ENCODE results near the gene MIDN.

The MIDN gene

DNA sequence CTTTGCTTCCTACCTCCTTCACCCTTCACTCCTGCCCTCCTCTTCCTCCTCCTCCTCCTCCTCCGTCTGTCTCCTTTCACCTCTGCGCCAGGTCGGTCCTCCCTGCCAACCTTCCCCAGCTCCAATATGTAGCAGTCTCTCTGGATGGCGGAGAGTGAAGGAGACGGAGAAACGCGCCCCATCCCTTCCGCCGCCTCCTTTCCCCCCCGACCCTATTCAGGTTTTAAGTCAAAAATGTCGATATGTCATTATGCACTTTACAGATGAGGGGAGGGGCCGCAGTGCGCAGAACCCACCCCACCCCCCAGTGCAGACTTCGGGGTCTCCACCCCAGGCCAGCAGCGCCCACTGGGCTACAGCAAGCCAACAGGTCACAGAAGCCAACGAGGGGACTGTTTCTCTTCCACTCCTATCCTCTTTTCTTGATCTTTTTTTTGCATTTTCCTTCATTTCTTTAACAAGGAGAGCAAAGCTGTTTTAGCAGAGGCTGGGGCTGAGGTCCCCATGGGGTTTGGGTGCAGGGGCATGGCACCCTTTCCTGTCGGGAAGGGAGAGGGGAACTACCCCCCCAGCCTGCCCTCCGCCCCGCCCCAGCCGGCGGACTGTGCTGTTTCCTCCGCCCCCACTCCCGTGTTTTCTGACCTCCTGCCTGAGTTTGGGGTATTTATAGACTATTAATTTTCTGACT is 9.2 kb downstream of the MIDN start:
- peak overlapping the region; percentile 34 to 99 (median 50) for H3K4me3 ChIP-seq
- H3K9ac ChIP-seq = peak overlapping the region; percentile 63 to 99 (median 89); a peak in 21 of 22 replicates
- peaks cover 48 to 87% (median 63%) of the 10 kb centered on the region in 11 experiments for H4K20me1 ChIP-seq
- H3K27me3 ChIP-seq = no peaks in the 10 kb centered on the region
- no peaks in the 10 kb centered on the region for H3K9me3 ChIP-seq (replicated peaks in 1 of 11)
- peaks cover 85 to 90% (median 90%) of the 10 kb centered on the region in 10 experiments for H3K4me1 ChIP-seq
- H3K36me3 ChIP-seq = peaks cover 44 to 52% (median 51%) of the 10 kb centered on the region in 11 experiments
- H3K4me2 ChIP-seq = peak overlapping the region; percentile 98 to 100 (median 100)
- H3K27ac ChIP-seq = peak overlapping the region in 10 of 11 experiments; percentile 50 to 97 (median 88); a peak in 21 of 22 replicates
- TF ChIP-seq Cebpa-rat (IDR thresholded peaks at IDR 0.05) = no peak

GRCh38 chr19:1258163-1258492 is 9.7 kb downstream of the MIDN start:
- H3K27me3 ChIP-seq = no peaks in the 10 kb centered on the region
- H3K9ac ChIP-seq = peak overlapping the region; percentile 63 to 99 (median 89); a peak in 21 of 22 replicates
- peaks cover 48 to 88% (median 63%) of the 10 kb centered on the region in 11 experiments for H4K20me1 ChIP-seq
- TF ChIP-seq Cebpa-rat (IDR thresholded peaks at IDR 0.05) = no peak
- no peaks in the 10 kb centered on the region for H3K9me3 ChIP-seq (replicated peaks in 1 of 11)
- H3K27ac ChIP-seq = peak overlapping the region in 10 of 11 experiments; percentile 50 to 97 (median 81); a peak in 21 of 22 replicates
- H3K4me3 ChIP-seq = peak overlapping the region; percentile 34 to 99 (median 50)
- peak overlapping the region; percentile 98 to 100 (median 100) for H3K4me2 ChIP-seq
- peaks cover 90 to 96% (median 95%) of the 10 kb centered on the region in 10 experiments for H3K4me1 ChIP-seq
- H3K36me3 ChIP-seq = peaks cover 44 to 52% (median 51%) of the 10 kb centered on the region in 11 experiments

DNA sequence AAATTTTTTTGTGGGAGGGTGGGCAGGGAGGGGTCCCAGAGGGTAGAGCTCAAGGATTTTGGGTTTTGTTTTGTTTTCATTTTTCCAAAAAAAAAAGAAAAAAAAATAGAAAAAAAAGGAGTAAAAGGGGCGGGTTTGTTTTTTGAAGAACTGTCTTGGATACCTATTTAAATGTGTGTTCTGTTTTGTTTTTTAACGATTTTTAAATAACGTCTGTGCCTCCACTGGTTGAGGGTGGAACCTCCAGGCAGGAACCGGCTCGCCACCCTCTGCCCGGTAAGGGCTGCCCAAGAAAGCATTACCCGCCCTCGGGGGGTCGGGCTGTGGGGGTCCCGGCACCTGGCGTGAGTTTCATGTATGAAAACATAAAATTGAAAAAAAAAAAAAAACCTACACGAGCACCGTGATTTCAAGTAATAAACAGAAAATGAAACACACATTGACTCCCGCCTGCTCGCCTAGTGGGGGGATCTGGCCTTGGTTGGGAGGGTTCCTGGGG is 10.4 kb downstream of the MIDN start:
- H3K27ac ChIP-seq = peak overlapping the region; percentile 61 to 97 (median 81); a peak in 21 of 22 replicates
- no peaks in the 10 kb centered on the region for H3K27me3 ChIP-seq
- no peak for TF ChIP-seq Cebpa-rat (IDR thresholded peaks at IDR 0.05)
- no peaks in the 10 kb centered on the region for H3K9me3 ChIP-seq (replicated peaks in 1 of 11)
- peak overlapping the region; percentile 62 to 98 (median 76) for H3K9ac ChIP-seq
- H3K36me3 ChIP-seq = peaks cover 40 to 47% (median 46%) of the 10 kb centered on the region in 11 experiments
- H3K4me3 ChIP-seq = peak overlapping the region; percentile 42 to 99 (median 54); a peak in 19 of 20 replicates
- peaks cover 92 to 97% (median 96%) of the 10 kb centered on the region in 10 experiments for H3K4me1 ChIP-seq
- peaks cover 46 to 89% (median 58%) of the 10 kb centered on the region in 11 experiments for H4K20me1 ChIP-seq
- H3K4me2 ChIP-seq = peak overlapping the region; percentile 98 to 100 (median 100)

DNA sequence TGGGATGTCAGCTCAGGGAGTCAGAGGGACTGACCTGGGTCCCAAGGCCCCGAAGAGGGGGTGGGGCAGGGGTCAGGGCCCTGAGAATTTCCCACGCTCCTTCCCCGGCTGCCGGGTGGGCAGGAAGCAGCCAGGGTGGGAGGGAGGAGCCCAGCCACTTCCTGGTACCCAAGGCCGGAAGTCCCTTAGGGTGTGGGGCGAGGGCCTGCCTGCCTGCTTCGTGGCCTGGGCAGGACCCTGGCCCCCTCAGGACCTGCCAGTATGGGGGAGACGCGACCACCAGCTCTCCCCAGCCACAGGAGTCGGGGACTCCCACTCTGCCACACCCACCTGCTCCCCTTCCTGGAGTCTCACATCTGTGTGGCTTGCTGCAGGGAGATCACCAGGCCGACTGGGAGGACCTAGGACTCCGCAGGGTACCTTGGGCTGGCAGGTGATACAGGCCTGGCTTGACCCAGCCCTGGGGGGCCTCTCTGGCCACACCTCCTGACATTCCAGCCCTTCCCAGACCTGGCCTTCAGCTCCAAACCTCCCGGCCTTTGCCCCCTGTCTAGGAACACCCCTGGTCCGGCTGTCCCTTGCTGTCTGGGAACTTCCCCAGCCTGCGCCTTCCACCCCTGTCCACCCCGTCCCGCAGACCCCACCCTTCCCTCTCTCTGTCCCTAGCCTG is 11.0 kb downstream of the MIDN start:
- Histone ChIP-seq H4K20me1 (peaks cover 41 to 89% (median 54%) of the 10 kb centered on the region in 11 experiments), H3K36me3 (peaks cover 34 to 42% (median 41%) of the 10 kb centered on the region in 11 experiments), H3K4me3 (peak overlapping the region; percentile 42 to 77 (median 52); a peak in 19 of 20 replicates), H3K4me1 (peaks cover 92 to 97% (median 96%) of the 10 kb centered on the region in 10 experiments), H3K9ac (peak overlapping the region; percentile 62 to 98 (median 76)), H3K9me3 (replicated peaks in 1 of 11) (no peaks in the 10 kb centered on the region), H3K4me2 (peak overlapping the region; percentile 98 to 100 (median 100)), H3K27me3 (no peaks in the 10 kb centered on the region), H3K27ac (peak overlapping the region; percentile 61 to 97 (median 81))
- TF ChIP-seq Cebpa-rat (IDR thresholded peaks at IDR 0.05) = no peak

GRCh38 chr19:1259876-1260748 is 11.7 kb downstream of the MIDN start:
- peaks cover 33 to 89% (median 54%) of the 10 kb centered on the region in 11 experiments for H4K20me1 ChIP-seq
- peak overlapping the region; percentile 62 to 98 (median 76) for H3K9ac ChIP-seq

DNA sequence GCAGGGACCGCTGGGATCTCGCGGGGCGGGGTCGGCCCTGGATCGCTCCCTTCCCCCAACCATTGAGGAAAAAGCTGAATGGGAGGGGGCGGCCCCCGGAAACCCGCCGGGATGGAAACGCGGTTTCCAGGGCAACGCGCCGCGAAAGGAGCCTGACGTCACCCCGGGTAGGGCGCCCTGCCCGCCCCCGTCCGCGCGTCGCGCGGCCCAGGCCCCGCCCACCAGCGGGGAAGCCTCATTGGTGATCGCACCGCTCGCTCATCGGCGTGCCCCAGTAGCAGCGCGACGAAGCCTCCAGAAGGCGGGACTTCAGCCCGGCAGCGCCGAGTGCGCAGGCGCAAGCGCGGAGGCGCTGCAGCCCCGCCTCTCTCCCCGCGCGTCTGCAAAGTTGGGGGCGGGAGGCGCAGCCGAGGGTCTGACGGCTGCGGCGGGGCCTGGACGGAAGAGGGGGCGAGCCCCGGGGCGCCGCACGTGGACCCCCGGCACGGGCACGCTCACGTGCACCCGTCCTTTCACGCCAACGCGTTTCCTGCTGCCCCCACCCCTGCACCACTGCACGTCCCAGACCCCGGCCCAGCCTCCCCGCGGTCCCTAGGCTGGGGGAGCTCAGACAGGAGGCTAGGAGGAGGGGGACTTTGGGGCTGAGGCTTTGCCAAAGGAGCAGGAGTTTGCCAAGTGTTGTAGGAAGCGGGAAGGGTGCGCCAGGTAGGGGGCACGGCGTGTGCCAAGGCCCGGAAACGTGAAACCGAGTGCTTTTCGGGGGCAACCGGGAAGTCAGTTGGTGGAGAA is 12.6 kb downstream of the MIDN start:
- H3K36me3 ChIP-seq = peaks cover 18 to 26% (median 24%) of the 10 kb centered on the region in 11 experiments
- peaks cover 25 to 87% (median 48%) of the 10 kb centered on the region in 11 experiments for H4K20me1 ChIP-seq
- H3K9me3 ChIP-seq (replicated peaks in 1 of 11) = no peaks in the 10 kb centered on the region
- H3K4me2 ChIP-seq = peak overlapping the region; percentile 98 to 100 (median 100)
- peak overlapping the region; percentile 66 to 98 (median 81) for H3K9ac ChIP-seq
- no peaks in the 10 kb centered on the region for H3K27me3 ChIP-seq
- H3K27ac ChIP-seq = peak overlapping the region; percentile 61 to 97 (median 83)
- peaks cover 90 to 97% (median 96%) of the 10 kb centered on the region in 10 experiments for H3K4me1 ChIP-seq
- TF ChIP-seq Cebpa-rat (IDR thresholded peaks at IDR 0.05) = no peak
- H3K4me3 ChIP-seq = peak overlapping the region; percentile 65 to 77 (median 72)

More at GRCh38 chr19:1259876-1260748, 11.7 kb downstream of the MIDN start:
- Histone ChIP-seq H3K4me2 (peak overlapping the region; percentile 98 to 100 (median 100)), H3K27ac (peak overlapping the region; percentile 61 to 97 (median 81)), H3K9me3 (replicated peaks in 1 of 11) (no peaks in the 10 kb centered on the region), H3K4me1 (peaks cover 92 to 97% (median 96%) of the 10 kb centered on the region in 10 experiments), H3K36me3 (peaks cover 26 to 34% (median 33%) of the 10 kb centered on the region in 11 experiments), H3K4me3 (peak overlapping the region; percentile 40 to 77 (median 64); a peak in 19 of 20 replicates), H3K27me3 (no peaks in the 10 kb centered on the region)
- TF ChIP-seq Cebpa-rat (IDR thresholded peaks at IDR 0.05) = no peak

DNA sequence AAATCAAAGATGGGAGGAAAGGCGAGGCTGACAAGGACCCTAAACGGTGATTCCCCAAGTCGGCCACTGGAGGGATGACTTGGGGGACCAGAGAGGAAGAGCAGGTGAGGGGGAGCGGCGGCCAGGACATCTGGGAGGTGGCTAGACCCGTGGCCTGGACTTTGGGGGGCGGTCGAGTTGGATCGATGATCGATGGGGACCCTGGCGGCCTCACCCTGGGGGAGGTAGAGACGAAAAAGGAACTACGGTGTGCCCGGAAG is 13.1 kb downstream of the MIDN start:
- TF ChIP-seq Cebpa-rat (IDR thresholded peaks at IDR 0.05) = no peak
- H3K27me3 ChIP-seq = no peaks in the 10 kb centered on the region
- peak overlapping the region; percentile 66 to 96 (median 80) for H3K9ac ChIP-seq
- H3K4me2 ChIP-seq = peak overlapping the region; percentile 93 to 100 (median 99)
- H3K27ac ChIP-seq = peak overlapping the region; percentile 60 to 84 (median 75)
- peak overlapping the region; percentile 65 to 77 (median 72) for H3K4me3 ChIP-seq
- H4K20me1 ChIP-seq = peaks cover 20 to 87% (median 47%) of the 10 kb centered on the region in 11 experiments
- H3K36me3 ChIP-seq = peaks cover 13 to 20% (median 19%) of the 10 kb centered on the region in 11 experiments
- no peaks in the 10 kb centered on the region for H3K9me3 ChIP-seq (replicated peaks in 1 of 11)
- peaks cover 89 to 97% (median 96%) of the 10 kb centered on the region in 10 experiments for H3K4me1 ChIP-seq

Measured in BLaER1 treated with 17β-estradiol and CSF1 and Interleukin-3, amounts not matched to agents 10 nM and 100 nM (cell line).